Breast epithelium (tissue), 4 donors: ENCODE results near the gene TSPAN11. TPM values are rescaled to one million over a fixed set of nuclear protein-coding genes. Genes with fewer than 3 reads are reported as not detected.

Experiments used
- DNase-seq, 2 donors: peaks; one replicate each; pipeline ENCODE4 v3.0.0-alpha.2; 2019; ENCODE audit warnings: low spot score in 2 of 2
- H3K27ac ChIP-seq, 2 donors: fragments of 200-600 bp; sonication (generic) in 1 of 2; one replicate each; pipeline ENCODE4 v1.5.1; 2016 to 2019; ENCODE audit warnings: mild to moderate bottlenecking in 1 of 2
- H3K27me3 ChIP-seq, 2 donors: fragments of 200-600 bp; sonication (generic) in 1 of 2; one replicate each; pipeline versions ENCODE4 v1.5.1 to v1.6.0; 2017 to 2019; ENCODE audit warnings: control low read depth in 1 of 2, mild to moderate bottlenecking in 1 of 2
- H3K36me3 ChIP-seq: fragments of 200-600 bp; one replicate; pipeline ENCODE4 v1.5.1; 2019
- H3K4me1 ChIP-seq, 2 donors: fragments of 200-600 bp; sonication (generic); one replicate each; pipeline ENCODE4 v1.5.1; 2016 to 2019; ENCODE audit warnings: control low read depth in 1 of 2
- H3K4me3 ChIP-seq, 3 donors: fragments of 200-600 bp; sonication (generic); 1 replicate in 2 of 3; 2 replicates in 1 of 3; pipeline ENCODE4 v1.5.1; 2016 to 2019; ENCODE audit warnings: mild to moderate bottlenecking in 3 of 3, moderate library complexity in 2 of 3
- H3K9me3 ChIP-seq, 2 donors: fragments of 200-600 bp; sonication (generic) in 1 of 2; one replicate each; pipeline ENCODE4 v1.5.1; 2016 to 2019; ENCODE audit warnings: control low read depth in 1 of 2
- POLR2A ChIP-seq: fragments of 450-650 bp; IDR thresholded peaks from one replicate; pipeline ENCODE4 v1.6.1; 2016; ENCODE audit warnings: antibody characterized with exemption, mild to moderate bottlenecking, moderate library complexity
- POLR2AphosphoS5 ChIP-seq, 3 donors: sonication (generic); formaldehyde crosslinking; IDR thresholded peaks; one replicate each; pipeline ENCODE4 v1.6.1; 2017; ENCODE audit warnings: antibody characterized with exemption in 3 of 3
- intact Hi-C: fragments of 100-400 bp; cut with DNase I; formaldehyde crosslinking; loops from one replicate; pipeline ENCODE4 v1.15.1; 2023; ENCODE audit warnings: low total_unique reads
- total RNA-seq, 3 donors: library from RNA; depleted of rRNA; stranded (reverse); fragments of >200 nt; gene quantifications; one replicate each; pipeline ENCODE4 v1.1.0, GENCODE V29; 2016
- TF ChIP-seq, protein P1 (sequence below), 3 donors: fragments of 450-650 bp; IDR thresholded peaks; one replicate each; pipeline ENCODE4 v1.5.1; 2016 to 2017; ENCODE audit warnings: antibody characterized with exemption in 3 of 3, mild to moderate bottlenecking in 3 of 3, moderate library complexity in 3 of 3

Gene TSPAN11
- total RNA-seq, 3 donors from 2014 or later, result 0.48 to 1.3 (median 0.73) TPM

DNA sequence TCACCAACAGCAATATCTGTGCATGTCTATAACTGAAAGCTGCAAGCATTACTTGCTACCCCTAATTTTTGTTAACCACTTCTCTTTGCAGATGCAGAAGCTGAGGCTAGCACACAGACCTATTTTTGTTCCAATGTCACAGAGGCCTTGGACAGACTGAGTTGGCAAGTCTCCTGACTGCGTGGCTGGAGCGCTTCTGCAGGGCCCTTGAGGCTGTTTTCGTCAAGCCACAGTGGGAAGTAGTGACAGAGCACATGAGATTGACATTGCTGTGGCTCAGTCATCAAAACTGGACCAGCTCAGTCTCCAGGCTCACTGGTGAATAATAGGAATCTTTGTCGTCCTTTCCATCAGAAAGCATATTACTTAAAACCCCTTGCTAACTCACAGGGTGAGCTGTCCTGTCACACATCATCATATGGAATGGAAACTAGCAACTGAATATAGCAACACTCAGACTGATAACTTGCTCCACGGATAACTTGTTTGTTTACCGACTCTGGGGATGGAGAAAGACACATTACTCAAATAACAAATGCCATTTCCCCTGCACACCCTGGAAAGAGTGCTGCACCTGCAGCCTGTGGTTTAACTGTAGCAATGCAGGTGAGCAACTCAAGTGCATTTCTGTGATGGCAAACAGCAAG lies 103.5 kb downstream of the TSPAN11 start:
- Histone ChIP-seq H3K4me1 (no peaks in the 10 kb centered on the region), H3K27ac (no peak overlapping the region), H3K27me3 (no peaks in the 10 kb centered on the region), H3K36me3 (no peaks in the 10 kb centered on the region), H3K9me3 (no peaks in the 10 kb centered on the region), H3K4me3 (no peak overlapping the region)
- DNase-seq, result no peak
- intact Hi-C loops, result no loop called here
- TF ChIP-seq, protein P1, sequence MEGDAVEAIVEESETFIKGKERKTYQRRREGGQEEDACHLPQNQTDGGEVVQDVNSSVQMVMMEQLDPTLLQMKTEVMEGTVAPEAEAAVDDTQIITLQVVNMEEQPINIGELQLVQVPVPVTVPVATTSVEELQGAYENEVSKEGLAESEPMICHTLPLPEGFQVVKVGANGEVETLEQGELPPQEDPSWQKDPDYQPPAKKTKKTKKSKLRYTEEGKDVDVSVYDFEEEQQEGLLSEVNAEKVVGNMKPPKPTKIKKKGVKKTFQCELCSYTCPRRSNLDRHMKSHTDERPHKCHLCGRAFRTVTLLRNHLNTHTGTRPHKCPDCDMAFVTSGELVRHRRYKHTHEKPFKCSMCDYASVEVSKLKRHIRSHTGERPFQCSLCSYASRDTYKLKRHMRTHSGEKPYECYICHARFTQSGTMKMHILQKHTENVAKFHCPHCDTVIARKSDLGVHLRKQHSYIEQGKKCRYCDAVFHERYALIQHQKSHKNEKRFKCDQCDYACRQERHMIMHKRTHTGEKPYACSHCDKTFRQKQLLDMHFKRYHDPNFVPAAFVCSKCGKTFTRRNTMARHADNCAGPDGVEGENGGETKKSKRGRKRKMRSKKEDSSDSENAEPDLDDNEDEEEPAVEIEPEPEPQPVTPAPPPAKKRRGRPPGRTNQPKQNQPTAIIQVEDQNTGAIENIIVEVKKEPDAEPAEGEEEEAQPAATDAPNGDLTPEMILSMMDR (IDR thresholded peaks at IDR 0.05), result no peak
- TF ChIP-seq POLR2AphosphoS5 (IDR thresholded peaks at IDR 0.05) (no peak), POLR2A (no peak)

DNA sequence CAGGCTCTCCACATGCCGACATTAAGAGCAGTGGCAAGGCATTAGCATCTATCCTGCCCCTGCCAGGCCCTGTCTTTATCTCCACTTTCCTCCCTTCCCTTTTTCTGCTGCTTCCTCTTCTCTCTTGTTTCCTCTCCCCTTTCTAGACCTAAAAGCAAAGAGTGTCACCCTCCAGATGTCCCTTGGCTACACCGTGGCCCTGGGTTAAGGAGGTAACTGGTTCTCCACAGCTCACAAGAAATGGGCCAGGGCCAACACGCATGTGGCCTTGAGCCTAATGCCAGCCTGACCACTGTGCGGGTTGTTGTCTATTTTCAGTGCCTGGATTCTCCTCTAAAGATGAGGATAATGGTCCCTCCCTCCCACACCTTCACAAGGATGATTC lies 105.4 kb downstream of the TSPAN11 start:
- intact Hi-C loops, result no loop called here
- H3K9me3 ChIP-seq, result no peaks in the 10 kb centered on the region
- H3K36me3 ChIP-seq, result no peaks in the 10 kb centered on the region
- no peak overlapping the region for H3K27ac ChIP-seq
- H3K4me3 ChIP-seq, result no peak overlapping the region
- no peak for DNase-seq
- H3K4me1 ChIP-seq, result no peaks in the 10 kb centered on the region
- H3K27me3 ChIP-seq, result no peaks in the 10 kb centered on the region
- TF ChIP-seq POLR2A, result no peak
- TF ChIP-seq, protein P1 (IDR thresholded peaks at IDR 0.05), result no peak
- no peak for TF ChIP-seq POLR2AphosphoS5 (IDR thresholded peaks at IDR 0.05)

- Histone ChIP-seq H3K36me3 (no peaks in the 10 kb centered on the region), H3K4me1 (no peaks in the 10 kb centered on the region), H3K27me3 (no peaks in the 10 kb centered on the region), H3K9me3 (no peaks in the 10 kb centered on the region), H3K4me3 (no peak overlapping the region), H3K27ac (no peak overlapping the region)
- TF ChIP-seq POLR2AphosphoS5 (IDR thresholded peaks at IDR 0.05) (no peak), POLR2A (no peak)
- TF ChIP-seq, protein P1 (IDR thresholded peaks at IDR 0.05), result no peak
- DNase-seq, result no peak
- intact Hi-C loops, result no loop called here
These were observed 106.6 kb downstream of the TSPAN11 start for GRCh38 chr12:31033146-31033545.

DNA sequence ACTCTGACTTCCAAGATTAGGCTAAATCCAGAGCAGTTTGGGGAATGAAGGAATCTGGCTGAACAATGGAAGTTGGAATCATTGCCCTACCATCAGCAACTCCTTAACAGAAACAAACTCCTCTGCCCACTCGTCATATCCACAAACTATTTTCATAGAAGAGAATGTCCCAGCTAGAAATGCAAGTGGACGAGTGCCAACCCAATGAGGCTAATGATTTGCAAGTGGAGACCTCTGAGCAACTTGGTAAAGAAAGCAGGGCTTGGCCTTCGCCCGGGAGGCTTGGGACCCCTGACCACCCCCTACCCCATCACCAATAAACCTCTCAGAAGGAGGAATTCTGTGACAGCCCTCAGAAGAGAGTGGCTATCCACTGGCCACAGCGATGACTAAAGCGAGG lies 107.1 kb downstream of the TSPAN11 start:
- no peak for DNase-seq
- no peak overlapping the region for H3K27ac ChIP-seq
- intact Hi-C loops, result no loop called here

GRCh38 chr12:31034372-31034771 lies 107.8 kb downstream of the TSPAN11 start:
- H3K27ac ChIP-seq, result no peak overlapping the region

More for the DNA sequence above, 107.1 kb downstream of the TSPAN11 start:
- Histone ChIP-seq H3K4me1 (no peaks in the 10 kb centered on the region), H3K27me3 (no peaks in the 10 kb centered on the region), H3K36me3 (no peaks in the 10 kb centered on the region), H3K9me3 (no peaks in the 10 kb centered on the region), H3K4me3 (no peak overlapping the region)
- TF ChIP-seq POLR2AphosphoS5 (IDR thresholded peaks at IDR 0.05), result no peak
- no peak for TF ChIP-seq POLR2A
- TF ChIP-seq, protein P1 (IDR thresholded peaks at IDR 0.05), result no peak

More at GRCh38 chr12:31034372-31034771, 107.8 kb downstream of the TSPAN11 start:
- intact Hi-C loops, result no loop called here
- Histone ChIP-seq H3K4me1 (no peaks in the 10 kb centered on the region), H3K36me3 (no peaks in the 10 kb centered on the region), H3K4me3 (no peak overlapping the region), H3K27me3 (no peaks in the 10 kb centered on the region), H3K9me3 (no peaks in the 10 kb centered on the region)
- no peak for DNase-seq
- TF ChIP-seq, protein P1 (IDR thresholded peaks at IDR 0.05), result no peak
- TF ChIP-seq POLR2AphosphoS5 (IDR thresholded peaks at IDR 0.05), result no peak
- TF ChIP-seq POLR2A, result no peak
